CD4-positive, alpha-beta T cell (primary cell): ENCODE results near the gene PLA2G2E. TPM values are rescaled to one million over a fixed set of nuclear protein-coding genes. Genes with fewer than 3 reads are reported as not detected.

Experiments
- ATAC-seq: fragments of 200-7000 bp; cut with Tn5 transposase; one replicate; pipeline ENCODE4 v1.10.0; 2022; ENCODE audit warnings: mild to moderate bottlenecking; ENCODE audit not compliant: poor library complexity
- CTCF ChIA-PET: fragments of 350-600 bp; sonication (Branson Sonifier 250); formaldehyde crosslinking; loops from one replicate; lab custom pipeline; 2021; ENCODE audit warnings: antibody characterized with exemption, inconsistent platforms; lab: Charles Lee
- POLR2A ChIA-PET: fragments of 350-600 bp; sonication (Branson Sonifier 250); formaldehyde crosslinking; loops from one replicate; lab custom pipeline; 2021; ENCODE audit warnings: antibody characterized with exemption, inconsistent platforms; lab: Charles Lee
- DNase-seq, 14 experiments: peaks; one replicate each; pipeline ENCODE4 v3.0.0-alpha.2; 2013 to 2020; ENCODE audit warnings: mixed read lengths in 2 of 14
- H3K27ac ChIP-seq, 2 donors: one replicate each; pipeline versions ENCODE4 v1.5.1 to v1.7.0; 2013; ENCODE audit warnings: low read length in 2 of 2, low read depth in 1 of 2, mild to moderate bottlenecking in 1 of 2
- H3K27me3 ChIP-seq, 2 experiments: 1 replicate in 1 of 2; 2 replicates in 1 of 2; pipeline versions ENCODE4 v1.6.1 to v1.7.0; 2013; ENCODE audit warnings: low read length in 2 of 2, control low read depth in 1 of 2, mild to moderate bottlenecking in 1 of 2, moderate library complexity in 1 of 2; ENCODE audit not compliant: insufficient read depth in 2 of 2, control insufficient read depth in 1 of 2
- H3K36me3 ChIP-seq: one replicate; pipeline ENCODE4 v1.6.1; 2013; ENCODE audit warnings: low read length, control low read depth; ENCODE audit not compliant: insufficient read depth
- H3K4me1 ChIP-seq: one replicate; pipeline ENCODE4 v1.6.1; 2013; ENCODE audit warnings: low read length, control low read depth; ENCODE audit not compliant: insufficient read depth
- H3K4me3 ChIP-seq: one replicate; pipeline ENCODE4 v1.5.1; 2013; ENCODE audit warnings: mild to moderate bottlenecking, low read length, moderate library complexity
- H3K9me3 ChIP-seq, 2 experiments: 1 replicate in 1 of 2; 2 replicates in 1 of 2; pipeline versions ENCODE4 v1.6.1 to v1.7.0; 2013; ENCODE audit warnings: low read length in 2 of 2, mild to moderate bottlenecking in 2 of 2, control low read depth in 1 of 2, moderate library complexity in 1 of 2; ENCODE audit not compliant: control insufficient read depth in 1 of 2, insufficient read depth in 1 of 2
- H3K27ac Mint-ChIP-seq: one replicate; pipeline ENCODE4 v1.8.0; 2020; ENCODE audit warnings: mixed read lengths
- H3K27me3 Mint-ChIP-seq: one replicate; pipeline ENCODE4 v1.8.0; 2021; ENCODE audit warnings: mixed read lengths
- H3K36me3 Mint-ChIP-seq: one replicate; pipeline ENCODE4 v1.8.0; 2021; ENCODE audit warnings: low read depth, mixed read lengths
- H3K4me1 Mint-ChIP-seq: one replicate; pipeline ENCODE4 v1.8.0; 2021; ENCODE audit warnings: low read depth, mixed read lengths
- H3K4me3 Mint-ChIP-seq: one replicate; pipeline ENCODE4 v1.8.0; 2020; ENCODE audit warnings: mild to moderate bottlenecking, mixed read lengths
- H3K9me3 Mint-ChIP-seq: one replicate; pipeline ENCODE4 v1.8.0; 2020; ENCODE audit warnings: mixed read lengths
- CTCF ChIP-seq: fragments of 200-600 bp; IDR thresholded peaks from one replicate; pipeline ENCODE4 v1.8.0; 2022; ENCODE audit warnings: antibody characterized with exemption, mild to moderate bottlenecking
- intact Hi-C, 2 experiments: fragments of 100-400 bp; cut with DNase I in 1 of 2; cut with micrococcal nuclease in 1 of 2; formaldehyde crosslinking; loops; one replicate each; pipeline versions ENCODE4 v1.15.1 to v1.9.0; 2023 to 2025; cut with DNase I, micrococcal nuclease
- total RNA-seq, 174 experiments: library from RNA in 2 of 174; stranded (reverse) in 2 of 174; gene quantifications; one replicate each; pipeline ENCODE4 v1.2.3 and lab custom pipeline; 2021 to 2026

The PLA2G2E gene
- total RNA-seq, 2 experiments from 2014 or later: not detected

- no peak overlapping the region for H3K27ac ChIP-seq
- no peaks in the 10 kb centered on the region for H3K9me3 Mint-ChIP-seq
- no peak overlapping the region for H3K4me3 Mint-ChIP-seq
- no peak for TF ChIP-seq CTCF
- no peak overlapping the region for H3K4me3 ChIP-seq
- CTCF ChIA-PET: interaction anchor here (1.4 kb wide), 1 partner anchor 11 kb away, joined by 3 read pairs; no protein-coding TSS in a partner anchor
- no peaks in the 10 kb centered on the region for H3K27me3 ChIP-seq
- peaks cover 22% of the 10 kb centered on the region for H3K27me3 Mint-ChIP-seq
- ATAC-seq (no peak), DNase-seq (no peak)
- intact Hi-C loops: no loop called here
- POLR2A ChIA-PET: no interaction called here
- H3K9me3 ChIP-seq: no peaks in the 10 kb centered on the region
- no peaks in the 10 kb centered on the region for H3K4me1 ChIP-seq
- H3K36me3 ChIP-seq: no peaks in the 10 kb centered on the region
- H3K36me3 Mint-ChIP-seq: no peaks in the 10 kb centered on the region
- H3K4me1 Mint-ChIP-seq: no peaks in the 10 kb centered on the region
- H3K27ac Mint-ChIP-seq: no peak overlapping the region
Measured at GRCh38 chr1:19946331-19946751, 22.9 kb upstream of the PLA2G2E start.

- H3K4me1 ChIP-seq: no peaks in the 10 kb centered on the region
- H3K27me3 Mint-ChIP-seq: peaks cover 22% of the 10 kb centered on the region
- ATAC-seq: no peak
Measured at GRCh38 chr1:19945914-19946313, 22.5 kb upstream of the PLA2G2E start.

DNA sequence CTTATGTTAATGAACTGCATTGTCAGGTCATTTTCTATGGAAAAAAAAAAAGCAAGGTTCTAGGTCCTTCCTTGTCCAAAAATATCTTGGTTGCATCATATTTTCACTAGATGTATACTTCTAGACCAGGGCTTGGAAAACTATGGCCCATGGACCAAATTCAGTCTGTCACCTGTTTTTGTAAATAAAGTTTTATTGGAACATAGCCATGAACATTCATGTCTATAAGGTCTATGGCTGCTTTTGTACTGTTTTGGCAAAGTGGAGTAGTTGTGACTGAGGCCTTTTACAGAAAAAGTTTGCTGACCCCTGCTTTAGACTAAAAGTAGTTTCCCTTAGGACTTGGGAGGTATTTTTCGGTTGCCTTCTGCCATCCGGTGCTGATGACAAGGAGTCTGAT, 19.2 kb upstream of the PLA2G2E start:
- Mint-ChIP-seq H3K36me3 (no peaks in the 10 kb centered on the region), H3K9me3 (no peaks in the 10 kb centered on the region), H3K4me1 (no peaks in the 10 kb centered on the region), H3K27ac (no peak overlapping the region), H3K27me3 (peaks cover 9% of the 10 kb centered on the region), H3K4me3 (no peak overlapping the region)
- CTCF ChIA-PET: no interaction called here
- no peaks in the 10 kb centered on the region for H3K4me1 ChIP-seq
- DNase-seq (no peak), ATAC-seq (no peak)
- intact Hi-C loops: no loop called here
- POLR2A ChIA-PET: no interaction called here
- H3K36me3 ChIP-seq: no peaks in the 10 kb centered on the region
- H3K4me3 ChIP-seq: no peak overlapping the region
- no peaks in the 10 kb centered on the region for H3K27me3 ChIP-seq
- H3K27ac ChIP-seq: no peak overlapping the region
- no peak for TF ChIP-seq CTCF
- no peaks in the 10 kb centered on the region for H3K9me3 ChIP-seq

More at GRCh38 chr1:19945914-19946313, 22.5 kb upstream of the PLA2G2E start:
- POLR2A ChIA-PET: no interaction called here
- CTCF ChIA-PET: interaction anchor here (1.4 kb wide), 1 partner anchor 11 kb away, joined by 3 read pairs; no protein-coding TSS in a partner anchor
- Mint-ChIP-seq H3K4me3 (no peak overlapping the region), H3K9me3 (no peaks in the 10 kb centered on the region), H3K4me1 (no peaks in the 10 kb centered on the region), H3K36me3 (no peaks in the 10 kb centered on the region), H3K27ac (no peak overlapping the region)
- H3K36me3 ChIP-seq: no peaks in the 10 kb centered on the region
- DNase-seq: no peak
- no peak for TF ChIP-seq CTCF
- H3K4me3 ChIP-seq: no peak overlapping the region
- no peaks in the 10 kb centered on the region for H3K27me3 ChIP-seq
- H3K27ac ChIP-seq: no peak overlapping the region
- intact Hi-C loops: no loop called here
- H3K9me3 ChIP-seq: no peaks in the 10 kb centered on the region
